ENCODE results near the gene ROM1. TPM values are rescaled to one million over a fixed set of nuclear protein-coding genes. Genes with fewer than 3 reads are reported as not detected.

ROM1 gene
- total RNA-seq, 1 donor from 2014 or later, result 1.2 TPM

DNA sequence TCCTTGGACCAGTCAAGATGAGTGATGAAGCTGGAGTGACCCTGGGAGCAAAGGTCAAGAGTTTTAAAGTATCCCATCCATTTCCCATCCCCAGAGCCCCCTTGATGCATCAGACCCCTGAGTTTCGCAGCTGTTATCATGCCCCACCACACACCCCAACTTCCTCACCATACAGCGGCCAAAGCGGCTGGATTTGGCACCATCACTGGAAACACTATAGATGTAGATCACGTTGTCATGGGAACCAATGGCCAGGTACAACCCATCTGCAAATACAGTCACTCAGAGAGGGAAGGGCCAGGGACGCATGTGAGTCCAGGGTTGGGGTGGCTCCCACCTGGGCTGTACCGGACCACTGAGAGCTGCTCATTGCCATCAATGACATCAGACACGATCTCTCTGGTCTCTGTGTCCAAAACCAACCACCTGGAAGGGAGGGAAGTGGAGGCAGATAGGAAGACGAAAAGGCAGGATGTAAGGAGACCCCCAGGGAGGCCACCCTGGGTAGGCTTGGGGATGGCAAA lies 9.2 kb upstream of the ROM1 start:
- no peak for DNase-seq (ENCODE audit: low read depth)
- TF ChIP-seq CTCF (conservative IDR thresholded peaks at IDR 0.05; ENCODE audit: low read depth, low read length), result no peak

DNA sequence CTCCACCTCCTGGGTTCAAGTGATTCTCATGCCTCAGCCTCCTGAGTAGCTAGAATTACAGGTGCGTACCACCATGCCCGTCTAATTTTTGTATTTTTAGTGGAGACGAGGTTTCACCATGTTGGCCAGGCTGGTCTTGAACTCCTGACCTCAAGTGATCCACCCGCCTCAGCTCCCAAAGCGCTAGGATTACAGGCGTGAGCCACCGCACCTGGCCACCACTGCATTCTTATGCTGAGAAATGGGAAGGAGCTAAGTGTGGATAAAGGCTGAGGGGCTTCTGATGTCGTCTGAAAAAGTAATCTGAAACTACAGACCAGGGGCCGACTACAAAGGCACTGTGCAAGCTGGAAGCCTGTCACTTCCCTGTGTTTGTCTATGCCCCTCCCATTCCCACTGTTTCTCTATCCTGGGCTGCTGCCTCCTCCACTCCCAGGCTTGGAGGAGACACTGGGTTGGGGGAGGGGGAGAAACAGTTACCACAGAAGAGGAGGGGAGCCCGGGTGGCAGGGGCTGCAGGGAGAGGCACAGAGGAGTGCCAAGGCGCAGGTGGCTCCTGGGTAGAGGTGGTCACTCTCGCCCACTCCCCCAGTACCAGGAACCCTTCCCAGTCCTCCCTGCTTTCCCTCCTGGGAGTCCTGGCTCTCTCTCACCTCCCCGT lies 8.5 kb upstream of the ROM1 start:
- TF ChIP-seq CTCF (conservative IDR thresholded peaks at IDR 0.05; ENCODE audit: low read depth, low read length), result no peak
- no peak for DNase-seq (ENCODE audit: low read depth)
- no peak overlapping the region for H3K4me3 ChIP-seq (ENCODE audit: low read depth, low read length)

More for the DNA sequence above, 9.2 kb upstream of the ROM1 start:
- H3K4me3 ChIP-seq (ENCODE audit: low read depth, low read length), result no peak overlapping the region

- H3K4me3 ChIP-seq (ENCODE audit: low read depth, low read length), result no peak overlapping the region
- no peak for TF ChIP-seq CTCF (conservative IDR thresholded peaks at IDR 0.05; ENCODE audit: low read depth, low read length)
- DNase-seq (ENCODE audit: low read depth), result no peak
Observed at GRCh38 chr11:62605467-62605866, 7.6 kb upstream of the ROM1 start.

DNA sequence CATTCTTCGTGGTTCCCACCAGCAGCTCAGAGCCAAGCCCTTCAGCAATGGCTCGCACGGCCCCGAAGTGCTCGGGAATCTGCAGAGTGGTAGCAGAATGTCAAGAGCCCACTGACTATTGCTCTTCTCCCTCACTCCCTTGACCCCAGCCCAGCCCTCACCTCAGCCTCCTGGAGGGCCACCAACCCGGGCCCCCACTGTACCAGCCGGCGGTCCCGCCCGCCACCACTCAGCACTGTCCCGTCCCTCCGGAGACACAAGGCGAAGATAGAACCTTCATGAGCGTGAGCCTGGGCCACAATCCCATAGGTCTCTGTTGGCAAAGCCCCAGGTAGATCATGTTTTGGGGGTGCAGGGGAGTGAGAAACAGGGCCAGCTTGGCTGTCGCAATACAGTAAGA lies 7.2 kb upstream of the ROM1 start:
- H3K4me3 ChIP-seq (ENCODE audit: low read depth, low read length), result no peak overlapping the region
- TF ChIP-seq CTCF (conservative IDR thresholded peaks at IDR 0.05; ENCODE audit: low read depth, low read length), result no peak
- no peak for DNase-seq (ENCODE audit: low read depth)

- no peak for DNase-seq (ENCODE audit: low read depth)
- no peak overlapping the region for H3K4me3 ChIP-seq (ENCODE audit: low read depth, low read length)
- no peak for TF ChIP-seq CTCF (conservative IDR thresholded peaks at IDR 0.05; ENCODE audit: low read depth, low read length)
Observed at GRCh38 chr11:62607714-62608113, 5.3 kb upstream of the ROM1 start.

DNA sequence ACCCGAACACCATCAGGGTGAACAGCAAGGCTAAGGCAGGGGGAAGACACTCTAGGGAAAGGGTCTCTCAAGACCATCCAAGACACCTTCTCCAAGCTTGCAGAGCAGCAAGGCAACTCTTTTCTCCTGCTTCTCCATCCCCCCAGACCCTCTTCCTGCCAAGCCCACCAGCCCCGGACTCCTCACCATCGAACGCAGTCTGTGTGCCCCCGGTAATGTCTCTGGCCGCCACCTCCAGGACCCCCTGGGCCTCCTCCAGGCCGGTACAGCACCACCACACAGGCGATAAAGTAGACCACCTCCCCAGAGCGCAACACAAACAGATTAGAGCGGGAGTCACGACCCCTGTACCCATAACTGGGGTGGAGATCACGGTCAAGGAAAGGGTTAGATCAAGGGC lies 4.3 kb upstream of the ROM1 start:
- no peak for DNase-seq (ENCODE audit: low read depth)
- no peak for TF ChIP-seq CTCF (conservative IDR thresholded peaks at IDR 0.05; ENCODE audit: low read depth, low read length)
- no peak overlapping the region for H3K4me3 ChIP-seq (ENCODE audit: low read depth, low read length)

DNA sequence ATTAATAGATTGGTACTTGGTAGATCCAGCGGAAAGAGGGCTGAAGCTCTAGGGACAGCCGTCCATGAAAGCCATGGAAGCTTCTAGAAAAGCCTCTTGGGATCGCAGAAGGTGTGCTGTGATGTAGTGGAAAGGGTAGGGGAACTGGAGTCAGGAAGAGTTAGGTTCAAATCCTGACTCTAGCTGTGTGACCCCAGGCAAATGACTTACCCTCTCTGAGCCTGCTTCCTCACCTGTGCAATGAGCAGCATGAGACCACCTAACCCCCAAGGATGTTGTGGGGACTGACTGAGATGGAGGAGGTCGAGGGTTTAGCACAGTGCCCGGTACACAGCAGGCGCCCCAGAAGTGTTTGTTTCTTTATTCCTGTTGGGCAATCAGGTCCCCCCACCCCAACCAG lies 2.7 kb upstream of the ROM1 start:
- DNase-seq (ENCODE audit: low read depth), result no peak
- H3K4me3 ChIP-seq (ENCODE audit: low read depth, low read length), result no peak overlapping the region
- no peak for TF ChIP-seq CTCF (conservative IDR thresholded peaks at IDR 0.05; ENCODE audit: low read depth, low read length)
